Astrocyte of the cerebellum (primary cell): Measurements from ENCODE around the gene SPIB.

Experiments
- DNase-seq: peaks from one replicate; pipeline ENCODE4 v3.0.0-alpha.2; 2011; ENCODE audit warnings: low read depth
- H3K4me3 ChIP-seq: 2 replicates; pipeline ENCODE4 v1.5.1; 2011; ENCODE audit warnings: mild to moderate bottlenecking, low read depth, low read length, moderate library complexity
- CTCF ChIP-seq: IDR thresholded peaks from 2 replicates; pipeline ENCODE4 v1.5.1; 2012; ENCODE audit warnings: low read length, low read depth, moderate library complexity, mild to moderate bottlenecking; ENCODE audit errors: missing control alignments
- in situ Hi-C: cut with HindIII; loops from 2 replicates; pipeline ENCODE4 v1.10.0; 2017; ENCODE audit warnings: low sequenced_read_pairs

SPIB gene

GRCh38 chr19:50423279-50424113 lies 4.8 kb downstream of the SPIB start:
- no peak overlapping the region for H3K4me3 ChIP-seq
- DNase-seq, result no peak
- in situ Hi-C loops, result no loop called here
- no peak for TF ChIP-seq CTCF

GRCh38 chr19:50425581-50425980 lies 6.8 kb downstream of the SPIB start:
- no peak overlapping the region for H3K4me3 ChIP-seq
- TF ChIP-seq CTCF, result no peak
- no peak for DNase-seq
- in situ Hi-C loops, result no loop called here

GRCh38 chr19:50427318-50427925 lies 8.7 kb downstream of the SPIB start:
- H3K4me3 ChIP-seq, result peak overlapping the region; percentile 27
- DNase-seq, result no peak
- TF ChIP-seq CTCF, result no peak
- in situ Hi-C loops, result no loop called here

DNA sequence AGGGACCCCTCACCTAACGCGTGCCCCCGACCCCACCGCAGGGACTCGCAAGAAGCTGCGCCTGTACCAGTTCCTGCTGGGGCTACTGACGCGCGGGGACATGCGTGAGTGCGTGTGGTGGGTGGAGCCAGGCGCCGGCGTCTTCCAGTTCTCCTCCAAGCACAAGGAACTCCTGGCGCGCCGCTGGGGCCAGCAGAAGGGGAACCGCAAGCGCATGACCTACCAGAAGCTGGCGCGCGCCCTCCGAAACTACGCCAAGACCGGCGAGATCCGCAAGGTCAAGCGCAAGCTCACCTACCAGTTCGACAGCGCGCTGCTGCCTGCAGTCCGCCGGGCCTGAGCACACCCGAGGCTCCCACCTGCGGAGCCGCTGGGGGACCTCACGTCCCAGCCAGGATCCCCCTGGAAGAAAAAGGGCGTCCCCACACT lies 9.3 kb downstream of the SPIB start:
- DNase-seq, result peak; percentile 42
- TF ChIP-seq CTCF, result no peak
- in situ Hi-C loops, result no loop called here
- H3K4me3 ChIP-seq, result peak overlapping the region; percentile 27

- TF ChIP-seq CTCF, result no peak
- in situ Hi-C loops, result no loop called here
- DNase-seq, result no peak
- H3K4me3 ChIP-seq, result no peak overlapping the region
Observed at GRCh38 chr19:50428772-50429463, 10.2 kb downstream of the SPIB start.

- in situ Hi-C loops, result no loop called here
- peak overlapping the region; percentile 51 for H3K4me3 ChIP-seq
- no peak for DNase-seq
- no peak for TF ChIP-seq CTCF
Observed at GRCh38 chr19:50430888-50431342, 12.2 kb downstream of the SPIB start.
